A549 (cell line): Measurements from ENCODE around the gene MEIS1.

Source experiments
- CBX8 ChIP-seq: fragments of 200-600 bp; sonication (generic); IDR thresholded peaks from 2 replicates; pipeline ENCODE4 v1.6.1; 2016
- EP300 ChIP-seq, 2 experiments: fragments of >200 bp; sonication (Bioruptor Twin); formaldehyde crosslinking; IDR thresholded peaks; 2 replicates in 1 of 2; 3 replicates in 1 of 2; pipeline ENCODE4 v1.6.1; 2016 to 2017
- FOSL2 ChIP-seq, 2 experiments: fragments of 450-650 bp in 1 of 2; fragments of >200 bp in 1 of 2; sonication (Bioruptor Twin) in 1 of 2; formaldehyde crosslinking; IDR thresholded peaks; 2 replicates each; pipeline versions ENCODE4 v1.5.0 to v1.6.1; 2016 to 2020; ENCODE audit warnings: mild to moderate bottlenecking in 1 of 2, moderate library complexity in 1 of 2
- HDAC2 ChIP-seq: fragments of 200-600 bp; sonication (generic); IDR thresholded peaks from 2 replicates; pipeline ENCODE4 v1.6.1; 2016
- KDM1A ChIP-seq: fragments of 200-600 bp; sonication (generic); IDR thresholded peaks from 2 replicates; pipeline ENCODE4 v1.6.1; 2016; ENCODE audit warnings: low read depth, mild to moderate bottlenecking
- POLR2A ChIP-seq: IDR thresholded peaks from 2 replicates; pipeline ENCODE4 v1.6.1; 2012; ENCODE audit warnings: mild to moderate bottlenecking, low read length
- SMC3 ChIP-seq: fragments of >200 bp; sonication (Bioruptor Twin); formaldehyde crosslinking; IDR thresholded peaks from 3 replicates; pipeline ENCODE4 v1.6.1; 2018; ENCODE audit warnings: inconsistent platforms
- TP53 ChIP-seq: fragments of 250-450 bp; sonication (Bioruptor Pico); IDR thresholded peaks from 2 replicates; pipeline ENCODE4 v1.5.0; 2021; ENCODE audit warnings: mild to moderate bottlenecking, moderate library complexity
- TF ChIP-seq, protein P1 (sequence below): fragments of >200 bp; sonication (Bioruptor Twin); formaldehyde crosslinking; IDR thresholded peaks from 3 replicates; pipeline ENCODE4 v1.5.1; 2016
- TF ChIP-seq, protein P2 (sequence below): fragments of 200-600 bp; sonication (generic); IDR thresholded peaks from 2 replicates; pipeline ENCODE4 v1.6.1; 2016; ENCODE audit warnings: antibody characterized with exemption, mild to moderate bottlenecking, moderate library complexity
- TF ChIP-seq, protein P3 (sequence below): IDR thresholded peaks from 2 replicates; pipeline ENCODE4 v1.6.1; 2012
- TF ChIP-seq, protein P4 (sequence below): fragments of >200 bp; sonication (Bioruptor Twin); formaldehyde crosslinking; IDR thresholded peaks from 3 replicates; pipeline ENCODE4 v1.6.1; 2016

DNA sequence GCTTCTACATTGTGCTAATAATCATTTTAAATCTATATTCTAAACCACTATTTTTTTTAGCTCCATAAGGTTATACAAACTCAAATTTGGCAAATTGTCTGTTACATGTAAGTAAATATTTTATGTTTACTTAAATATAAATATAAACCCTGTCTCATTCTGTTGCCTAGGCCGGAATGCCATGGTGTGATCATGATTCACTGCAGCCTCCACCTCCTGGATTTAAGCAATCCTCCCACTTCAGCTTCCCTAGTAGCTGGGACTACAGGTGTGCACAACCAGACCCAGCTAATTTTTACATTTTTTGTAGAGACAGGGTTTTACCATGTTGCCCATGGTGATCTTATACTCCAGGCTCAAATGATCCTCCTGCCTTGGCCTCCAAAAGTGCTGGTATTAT, 124.7 kb downstream of the MEIS1 start:
- TF ChIP-seq POLR2A: no peak
- TF ChIP-seq, protein P1, sequence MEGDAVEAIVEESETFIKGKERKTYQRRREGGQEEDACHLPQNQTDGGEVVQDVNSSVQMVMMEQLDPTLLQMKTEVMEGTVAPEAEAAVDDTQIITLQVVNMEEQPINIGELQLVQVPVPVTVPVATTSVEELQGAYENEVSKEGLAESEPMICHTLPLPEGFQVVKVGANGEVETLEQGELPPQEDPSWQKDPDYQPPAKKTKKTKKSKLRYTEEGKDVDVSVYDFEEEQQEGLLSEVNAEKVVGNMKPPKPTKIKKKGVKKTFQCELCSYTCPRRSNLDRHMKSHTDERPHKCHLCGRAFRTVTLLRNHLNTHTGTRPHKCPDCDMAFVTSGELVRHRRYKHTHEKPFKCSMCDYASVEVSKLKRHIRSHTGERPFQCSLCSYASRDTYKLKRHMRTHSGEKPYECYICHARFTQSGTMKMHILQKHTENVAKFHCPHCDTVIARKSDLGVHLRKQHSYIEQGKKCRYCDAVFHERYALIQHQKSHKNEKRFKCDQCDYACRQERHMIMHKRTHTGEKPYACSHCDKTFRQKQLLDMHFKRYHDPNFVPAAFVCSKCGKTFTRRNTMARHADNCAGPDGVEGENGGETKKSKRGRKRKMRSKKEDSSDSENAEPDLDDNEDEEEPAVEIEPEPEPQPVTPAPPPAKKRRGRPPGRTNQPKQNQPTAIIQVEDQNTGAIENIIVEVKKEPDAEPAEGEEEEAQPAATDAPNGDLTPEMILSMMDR: no peak
- TF ChIP-seq FOSL2 (IDR thresholded peaks at IDR 0.05): no peak
- no peak for TF ChIP-seq FOSL2 (CRISPR knock-in tag; IDR thresholded peaks at IDR 0.05)
- TF ChIP-seq, protein P2, sequence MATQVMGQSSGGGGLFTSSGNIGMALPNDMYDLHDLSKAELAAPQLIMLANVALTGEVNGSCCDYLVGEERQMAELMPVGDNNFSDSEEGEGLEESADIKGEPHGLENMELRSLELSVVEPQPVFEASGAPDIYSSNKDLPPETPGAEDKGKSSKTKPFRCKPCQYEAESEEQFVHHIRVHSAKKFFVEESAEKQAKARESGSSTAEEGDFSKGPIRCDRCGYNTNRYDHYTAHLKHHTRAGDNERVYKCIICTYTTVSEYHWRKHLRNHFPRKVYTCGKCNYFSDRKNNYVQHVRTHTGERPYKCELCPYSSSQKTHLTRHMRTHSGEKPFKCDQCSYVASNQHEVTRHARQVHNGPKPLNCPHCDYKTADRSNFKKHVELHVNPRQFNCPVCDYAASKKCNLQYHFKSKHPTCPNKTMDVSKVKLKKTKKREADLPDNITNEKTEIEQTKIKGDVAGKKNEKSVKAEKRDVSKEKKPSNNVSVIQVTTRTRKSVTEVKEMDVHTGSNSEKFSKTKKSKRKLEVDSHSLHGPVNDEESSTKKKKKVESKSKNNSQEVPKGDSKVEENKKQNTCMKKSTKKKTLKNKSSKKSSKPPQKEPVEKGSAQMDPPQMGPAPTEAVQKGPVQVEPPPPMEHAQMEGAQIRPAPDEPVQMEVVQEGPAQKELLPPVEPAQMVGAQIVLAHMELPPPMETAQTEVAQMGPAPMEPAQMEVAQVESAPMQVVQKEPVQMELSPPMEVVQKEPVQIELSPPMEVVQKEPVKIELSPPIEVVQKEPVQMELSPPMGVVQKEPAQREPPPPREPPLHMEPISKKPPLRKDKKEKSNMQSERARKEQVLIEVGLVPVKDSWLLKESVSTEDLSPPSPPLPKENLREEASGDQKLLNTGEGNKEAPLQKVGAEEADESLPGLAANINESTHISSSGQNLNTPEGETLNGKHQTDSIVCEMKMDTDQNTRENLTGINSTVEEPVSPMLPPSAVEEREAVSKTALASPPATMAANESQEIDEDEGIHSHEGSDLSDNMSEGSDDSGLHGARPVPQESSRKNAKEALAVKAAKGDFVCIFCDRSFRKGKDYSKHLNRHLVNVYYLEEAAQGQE: no peak
- no peak for TF ChIP-seq KDM1A
- TF ChIP-seq, protein P3, sequence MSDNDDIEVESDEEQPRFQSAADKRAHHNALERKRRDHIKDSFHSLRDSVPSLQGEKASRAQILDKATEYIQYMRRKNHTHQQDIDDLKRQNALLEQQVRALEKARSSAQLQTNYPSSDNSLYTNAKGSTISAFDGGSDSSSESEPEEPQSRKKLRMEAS: no peak
- no peak for TF ChIP-seq SMC3
- no peak for TF ChIP-seq TP53 (CRISPR knock-in tag)
- TF ChIP-seq EP300 (IDR thresholded peaks at IDR 0.05): no peak
- TF ChIP-seq, protein P4, sequence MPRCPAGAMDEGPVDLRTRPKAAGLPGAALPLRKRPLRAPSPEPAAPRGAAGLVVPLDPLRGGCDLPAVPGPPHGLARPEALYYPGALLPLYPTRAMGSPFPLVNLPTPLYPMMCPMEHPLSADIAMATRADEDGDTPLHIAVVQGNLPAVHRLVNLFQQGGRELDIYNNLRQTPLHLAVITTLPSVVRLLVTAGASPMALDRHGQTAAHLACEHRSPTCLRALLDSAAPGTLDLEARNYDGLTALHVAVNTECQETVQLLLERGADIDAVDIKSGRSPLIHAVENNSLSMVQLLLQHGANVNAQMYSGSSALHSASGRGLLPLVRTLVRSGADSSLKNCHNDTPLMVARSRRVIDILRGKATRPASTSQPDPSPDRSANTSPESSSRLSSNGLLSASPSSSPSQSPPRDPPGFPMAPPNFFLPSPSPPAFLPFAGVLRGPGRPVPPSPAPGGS: no peak
- no peak for TF ChIP-seq HDAC2
- TF ChIP-seq CBX8: no peak
